HepG2 (cell line): ENCODE data around the gene ALDH3B2. TPM values are rescaled to one million over a fixed set of nuclear protein-coding genes. Genes with fewer than 3 reads are reported as not detected.
A peak's percentile ranks its signal among the peaks of the same experiment; 100 is the strongest.

Experiments used
- BCL6 ChIP-seq: IDR thresholded peaks from 2 replicates; pipeline ENCODE4 v1.6.1; 2016; ENCODE audit warnings: missing genetic modification reagents, missing compliant biosample characterization
- HNRNPL ChIP-seq: fragments of 200-400 bp; formaldehyde crosslinking; IDR thresholded peaks from 2 replicates; pipeline ENCODE4 v1.6.1; 2017; ENCODE audit warnings: mild to moderate bottlenecking, low read depth, low read length
- NR2F1 ChIP-seq, 2 experiments: fragments of 450-650 bp in 1 of 2; formaldehyde crosslinking in 1 of 2; IDR thresholded peaks; 2 replicates each; pipeline versions ENCODE4 v1.5.0 to v1.6.1; 2016 to 2020; ENCODE audit warnings: mild to moderate bottlenecking in 1 of 2, missing compliant biosample characterization in 1 of 2, missing genetic modification reagents in 1 of 2, moderate library complexity in 1 of 2
- PCBP1 ChIP-seq: fragments of 200-400 bp; formaldehyde crosslinking; IDR thresholded peaks from 2 replicates; pipeline ENCODE4 v1.6.1; 2017; ENCODE audit warnings: mild to moderate bottlenecking, low read depth, low read length, borderline replicate concordance
- POLR2G ChIP-seq: fragments of 200-400 bp; formaldehyde crosslinking; IDR thresholded peaks from 2 replicates; pipeline ENCODE4 v1.6.1; 2018; ENCODE audit warnings: mild to moderate bottlenecking, low read depth, low read length, moderate library complexity
- ZNF383 ChIP-seq: sonication (generic); formaldehyde crosslinking; IDR thresholded peaks from 2 replicates; pipeline ENCODE4 v1.4.0; 2020; ENCODE audit warnings: missing genetic modification reagents, mild to moderate bottlenecking, borderline replicate concordance
- polyA plus RNA-seq, 8 experiments: library from polyadenylated mRNA; depleted of rRNA in 3 of 8; stranded (reverse) in 7 of 8; unstranded in 1 of 8; fragments of >200 nt; fragmentation: Illumina TruSeq in 4 of 8; extraction: Trizol in 4 of 8; gene quantifications; 2 replicates each; pipeline versions ENCODE4 v1.2.1 to v1.2.3, GENCODE V29; 2011 to 2016; ENCODE audit warnings: low read depth in 4 of 8, missing spikeins in 1 of 8, mixed read lengths in 1 of 8; ENCODE audit not compliant: insufficient read depth in 1 of 8
- total RNA-seq, 5 experiments: library from RNA; depleted of rRNA; stranded (reverse); fragments of >200 nt; fragmentation: Illumina TruSeq; extraction: Trizol; gene quantifications; 2 replicates each; pipeline ENCODE4 v1.2.3, GENCODE V29; 2016; ENCODE audit warnings: low read depth in 1 of 5
- TF ChIP-seq, protein P1 (sequence below): sonication (generic); formaldehyde crosslinking; IDR thresholded peaks from 2 replicates; pipeline ENCODE4 v1.4.0; 2020; ENCODE audit warnings: missing genetic modification reagents, borderline replicate concordance
- TF ChIP-seq, protein P2 (sequence below): sonication (generic); formaldehyde crosslinking; IDR thresholded peaks from 2 replicates; pipeline ENCODE4 v1.5.0; 2020; ENCODE audit warnings: missing genetic modification reagents, mild to moderate bottlenecking, borderline replicate concordance
- TF ChIP-seq, protein P3 (sequence below): sonication (generic); formaldehyde crosslinking; IDR thresholded peaks from 2 replicates; pipeline ENCODE4 v1.4.0; 2020; ENCODE audit warnings: missing genetic modification reagents, borderline replicate concordance

ALDH3B2 gene
- total and polyA plus RNA-seq, 2 of the 13 experiments (the other 11 are each of a cell fraction or from before 2014, with no cell fraction given): not detected

DNA sequence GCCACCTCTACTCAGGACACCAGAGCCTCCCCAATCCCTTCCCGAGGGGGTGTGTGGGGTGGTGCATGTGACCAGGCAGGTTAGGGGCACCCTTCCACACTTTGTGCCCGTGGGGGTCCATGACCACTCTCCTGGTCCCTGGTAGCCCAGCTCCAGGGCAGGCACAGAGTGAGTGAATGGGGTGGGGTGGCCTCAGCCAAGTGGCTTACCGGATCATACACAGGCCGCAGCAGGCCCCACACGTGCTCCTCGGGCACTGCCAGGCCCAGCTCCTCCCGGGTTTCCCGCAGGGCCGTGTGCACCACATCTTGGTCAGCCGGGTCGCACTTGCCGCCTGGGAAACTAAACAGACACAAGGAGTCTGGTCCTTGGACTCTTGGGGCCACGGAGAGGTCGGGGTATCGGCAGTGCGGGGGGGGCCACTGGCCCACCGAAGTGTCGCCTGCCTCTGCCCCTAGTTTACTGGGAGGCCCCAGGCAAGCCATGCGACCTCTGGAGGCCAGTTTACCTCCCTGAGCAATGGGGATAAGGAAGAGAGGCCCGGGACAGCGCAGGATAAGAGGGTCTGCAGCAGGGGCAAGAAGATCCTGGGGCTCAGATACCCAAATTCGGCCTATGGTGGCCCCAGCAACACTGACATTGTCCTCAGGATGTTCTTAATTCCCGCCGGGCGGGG, 45.6 kb downstream of the ALDH3B2 start (continued):
- TF ChIP-seq, protein P1, sequence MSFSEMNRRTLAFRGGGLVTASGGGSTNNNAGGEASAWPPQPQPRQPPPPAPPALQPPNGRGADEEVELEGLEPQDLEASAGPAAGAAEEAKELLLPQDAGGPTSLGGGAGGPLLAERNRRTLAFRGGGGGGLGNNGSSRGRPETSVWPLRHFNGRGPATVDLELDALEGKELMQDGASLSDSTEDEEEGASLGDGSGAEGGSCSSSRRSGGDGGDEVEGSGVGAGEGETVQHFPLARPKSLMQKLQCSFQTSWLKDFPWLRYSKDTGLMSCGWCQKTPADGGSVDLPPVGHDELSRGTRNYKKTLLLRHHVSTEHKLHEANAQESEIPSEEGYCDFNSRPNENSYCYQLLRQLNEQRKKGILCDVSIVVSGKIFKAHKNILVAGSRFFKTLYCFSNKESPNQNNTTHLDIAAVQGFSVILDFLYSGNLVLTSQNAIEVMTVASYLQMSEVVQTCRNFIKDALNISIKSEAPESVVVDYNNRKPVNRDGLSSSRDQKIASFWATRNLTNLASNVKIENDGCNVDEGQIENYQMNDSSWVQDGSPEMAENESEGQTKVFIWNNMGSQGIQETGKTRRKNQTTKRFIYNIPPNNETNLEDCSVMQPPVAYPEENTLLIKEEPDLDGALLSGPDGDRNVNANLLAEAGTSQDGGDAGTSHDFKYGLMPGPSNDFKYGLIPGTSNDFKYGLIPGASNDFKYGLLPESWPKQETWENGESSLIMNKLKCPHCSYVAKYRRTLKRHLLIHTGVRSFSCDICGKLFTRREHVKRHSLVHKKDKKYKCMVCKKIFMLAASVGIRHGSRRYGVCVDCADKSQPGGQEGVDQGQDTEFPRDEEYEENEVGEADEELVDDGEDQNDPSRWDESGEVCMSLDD (CRISPR knock-in tag): no peak
- TF ChIP-seq, protein P2, sequence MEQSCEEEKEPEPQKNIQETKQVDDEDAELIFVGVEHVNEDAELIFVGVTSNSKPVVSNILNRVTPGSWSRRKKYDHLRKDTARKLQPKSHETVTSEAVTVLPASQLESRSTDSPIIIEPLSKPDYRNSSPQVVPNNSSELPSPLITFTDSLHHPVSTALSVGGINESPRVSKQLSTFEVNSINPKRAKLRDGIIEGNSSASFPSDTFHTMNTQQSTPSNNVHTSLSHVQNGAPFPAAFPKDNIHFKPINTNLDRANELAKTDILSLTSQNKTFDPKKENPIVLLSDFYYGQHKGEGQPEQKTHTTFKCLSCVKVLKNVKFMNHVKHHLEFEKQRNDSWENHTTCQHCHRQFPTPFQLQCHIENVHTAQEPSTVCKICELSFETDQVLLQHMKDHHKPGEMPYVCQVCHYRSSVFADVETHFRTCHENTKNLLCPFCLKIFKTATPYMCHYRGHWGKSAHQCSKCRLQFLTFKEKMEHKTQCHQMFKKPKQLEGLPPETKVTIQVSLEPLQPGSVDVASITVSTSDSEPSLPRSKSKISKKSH (CRISPR knock-in tag): 0 out of 2 replicates have a peak, but pooled peaks have one; percentile 1
- TF ChIP-seq NR2F1 (CRISPR knock-in tag; IDR thresholded peaks at IDR 0.05): no peak
- TF ChIP-seq, protein P3, sequence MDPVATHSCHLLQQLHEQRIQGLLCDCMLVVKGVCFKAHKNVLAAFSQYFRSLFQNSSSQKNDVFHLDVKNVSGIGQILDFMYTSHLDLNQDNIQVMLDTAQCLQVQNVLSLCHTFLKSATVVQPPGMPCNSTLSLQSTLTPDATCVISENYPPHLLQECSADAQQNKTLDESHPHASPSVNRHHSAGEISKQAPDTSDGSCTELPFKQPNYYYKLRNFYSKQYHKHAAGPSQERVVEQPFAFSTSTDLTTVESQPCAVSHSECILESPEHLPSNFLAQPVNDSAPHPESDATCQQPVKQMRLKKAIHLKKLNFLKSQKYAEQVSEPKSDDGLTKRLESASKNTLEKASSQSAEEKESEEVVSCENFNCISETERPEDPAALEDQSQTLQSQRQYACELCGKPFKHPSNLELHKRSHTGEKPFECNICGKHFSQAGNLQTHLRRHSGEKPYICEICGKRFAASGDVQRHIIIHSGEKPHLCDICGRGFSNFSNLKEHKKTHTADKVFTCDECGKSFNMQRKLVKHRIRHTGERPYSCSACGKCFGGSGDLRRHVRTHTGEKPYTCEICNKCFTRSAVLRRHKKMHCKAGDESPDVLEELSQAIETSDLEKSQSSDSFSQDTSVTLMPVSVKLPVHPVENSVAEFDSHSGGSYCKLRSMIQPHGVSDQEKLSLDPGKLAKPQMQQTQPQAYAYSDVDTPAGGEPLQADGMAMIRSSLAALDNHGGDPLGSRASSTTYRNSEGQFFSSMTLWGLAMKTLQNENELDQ (CRISPR knock-in tag): peak; percentile 65; the same call in 1 of the 2 replicates
- 0 out of 2 replicates have a peak, but pooled peaks have one; percentile 13 for TF ChIP-seq PCBP1
- no peak for TF ChIP-seq POLR2G
- peak; percentile 71; the same call in 1 of the 2 replicates for TF ChIP-seq HNRNPL
- no peak for TF ChIP-seq BCL6 (CRISPR knock-in tag)
- 0 out of 2 replicates have a peak, but pooled peaks have one; percentile 31 for TF ChIP-seq ZNF383 (CRISPR knock-in tag)
